ENCODE measurements around the gene ZBTB33. TPM values are rescaled to one million over a fixed set of nuclear protein-coding genes. Genes with fewer than 3 reads are reported as not detected.

The ZBTB33 gene
- total RNA-seq, 1 experiment from 2014 or later, result 16.2 TPM

GRCh38 chrX:120228187-120228908 is 22.3 kb upstream of the ZBTB33 start (continued):
- TF ChIP-seq E2F4 (CRISPR knock-in tag; IDR thresholded peaks at IDR 0.05; ENCODE audit: borderline replicate concordance, low read depth) (no peak), FOXK1 (CRISPR knock-in tag; IDR thresholded peaks at IDR 0.05) (no peak), TEAD1 (CRISPR knock-in tag; IDR thresholded peaks at IDR 0.05) (no peak), GRHL2 (CRISPR knock-in tag; IDR thresholded peaks at IDR 0.05; ENCODE audit: insufficient replicate concordance, severe bottlenecking) (no peak), JAZF1 (CRISPR knock-in tag; IDR thresholded peaks at IDR 0.05) (no peak), SMAD3 (CRISPR knock-in tag; IDR thresholded peaks at IDR 0.05; ENCODE audit: borderline replicate concordance) (no peak), ESRRA (CRISPR knock-in tag; IDR thresholded peaks at IDR 0.05; ENCODE audit: borderline replicate concordance) (no peak), ZNF671 (CRISPR knock-in tag; IDR thresholded peaks at IDR 0.05) (no peak), E2F5 (CRISPR knock-in tag; IDR thresholded peaks at IDR 0.05) (no peak), ZNF423 (CRISPR knock-in tag; IDR thresholded peaks at IDR 0.05) (no peak), ATF3 (CRISPR knock-in tag; conservative IDR thresholded peaks at IDR 0.05) (no peak), ATF1 (CRISPR knock-in tag; IDR thresholded peaks at IDR 0.05) (no peak), NFATC4 (CRISPR knock-in tag; IDR thresholded peaks at IDR 0.05) (no peak)

- Mint-ChIP-seq H3K4me1 (peaks cover 30% of the 10 kb centered on the region), H3K27me3 (ENCODE audit: low read depth) (no peaks in the 10 kb centered on the region), H3K4me3 (no peak overlapping the region), H3K27ac (peak overlapping the region; percentile 92), H3K9me3 (peaks cover 7% of the 10 kb centered on the region; the same call in 1 of the 2 replicates), H3K36me3 (peaks cover 12% of the 10 kb centered on the region)
- POLR2A ChIA-PET, result no interaction called here
- TF ChIP-seq AFF4 (CRISPR knock-in tag; IDR thresholded peaks at IDR 0.05; ENCODE audit: borderline replicate concordance) (no peak), TP53 (CRISPR knock-in tag; IDR thresholded peaks at IDR 0.05) (no peak), RELA (CRISPR knock-in tag; IDR thresholded peaks at IDR 0.05; ENCODE audit: borderline replicate concordance) (no peak), ZNF281 (CRISPR knock-in tag; IDR thresholded peaks at IDR 0.05) (no peak), MYBL2 (CRISPR knock-in tag; IDR thresholded peaks at IDR 0.05) (no peak), EMX1 (CRISPR knock-in tag; IDR thresholded peaks at IDR 0.05) (no peak), ZNF219 (CRISPR knock-in tag; IDR thresholded peaks at IDR 0.05; ENCODE audit: borderline replicate concordance) (no peak), ZNF671 (CRISPR knock-in tag; IDR thresholded peaks at IDR 0.05) (no peak), ELF4 (CRISPR knock-in tag; IDR thresholded peaks at IDR 0.05; ENCODE audit: low read depth) (no peak)
- ATAC-seq (peak; percentile 71), DNase-seq (ENCODE audit: low spot score) (no peak)
- CTCF ChIA-PET, result interaction anchor here (1.2 kb wide), 1 partner anchor 22 kb away, joined by 11 read pairs; no protein-coding TSS in a partner anchor
Measured at GRCh38 chrX:120235284-120235683, 15.3 kb upstream of the ZBTB33 start.
